HG03025 (cell line): ENCODE measurements around the gene NAIF1.
A peak's percentile ranks its signal among the peaks of the same experiment; 100 is the strongest.
"Not testable (repeated sequence)": the region's sequence is repeated elsewhere in the genome, so short reads cannot be mapped to it uniquely, and the experiment has no call there.

Source experiments
- ATAC-seq: cut with Tn5 transposase; IDR thresholded peaks from one replicate; pipeline ENCODE4 v1.9.1; 2021; ENCODE audit warnings: mild to moderate bottlenecking, moderate library complexity; ENCODE audit not compliant: unreplicated experiment, low FRiP score

The NAIF1 gene

DNA sequence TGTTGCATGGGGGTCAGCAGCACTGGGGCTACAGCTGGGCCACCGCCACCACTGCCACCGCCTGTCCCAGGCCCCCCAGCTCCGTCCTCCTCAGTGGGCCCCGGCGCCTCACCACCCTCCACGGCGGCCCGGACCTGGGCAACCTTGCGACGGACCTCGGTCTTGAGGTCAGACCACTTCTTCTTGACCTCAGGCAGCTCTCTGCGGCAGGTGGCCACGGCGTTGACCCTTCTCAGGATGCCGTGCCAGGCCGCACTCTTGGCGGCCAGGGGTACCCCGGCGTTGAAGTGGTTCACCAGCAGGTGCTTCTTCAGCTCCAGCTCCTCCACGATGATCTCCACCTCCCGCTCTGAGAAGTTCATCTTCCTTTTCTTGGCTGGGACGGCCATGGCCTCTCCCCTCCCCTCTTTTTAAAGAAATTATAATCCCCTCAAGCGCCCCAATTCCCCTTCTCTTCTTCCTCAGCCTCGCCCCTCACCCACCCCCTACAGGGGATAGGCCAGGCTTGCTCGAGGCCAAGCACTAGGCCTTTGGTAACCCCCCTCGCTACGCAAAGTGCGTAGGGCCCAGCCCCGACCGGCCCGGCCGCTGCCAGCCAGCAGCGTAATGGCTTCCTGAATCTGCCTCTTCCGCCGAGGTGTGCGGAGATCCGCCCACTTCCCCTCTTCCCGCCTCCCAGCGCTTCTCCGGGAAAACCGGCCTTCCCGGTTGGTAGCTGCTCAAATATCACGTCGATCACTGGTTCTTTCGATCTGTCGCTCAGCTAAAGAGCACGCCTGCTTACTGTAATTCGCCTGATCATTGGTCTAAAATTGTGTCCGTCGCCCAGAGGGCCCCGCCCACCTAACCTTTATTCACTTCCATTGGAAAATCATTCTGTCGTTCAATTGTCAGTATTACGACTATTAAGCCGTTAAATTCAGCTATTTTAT lies at the start of gene NAIF1:
NAIF1 (minus strand) TSS at position 608 of the 932 bp plus-strand sequence; CDS start at position 389, 219 bp downstream.
- peak; percentile 51 for ATAC-seq

DNA sequence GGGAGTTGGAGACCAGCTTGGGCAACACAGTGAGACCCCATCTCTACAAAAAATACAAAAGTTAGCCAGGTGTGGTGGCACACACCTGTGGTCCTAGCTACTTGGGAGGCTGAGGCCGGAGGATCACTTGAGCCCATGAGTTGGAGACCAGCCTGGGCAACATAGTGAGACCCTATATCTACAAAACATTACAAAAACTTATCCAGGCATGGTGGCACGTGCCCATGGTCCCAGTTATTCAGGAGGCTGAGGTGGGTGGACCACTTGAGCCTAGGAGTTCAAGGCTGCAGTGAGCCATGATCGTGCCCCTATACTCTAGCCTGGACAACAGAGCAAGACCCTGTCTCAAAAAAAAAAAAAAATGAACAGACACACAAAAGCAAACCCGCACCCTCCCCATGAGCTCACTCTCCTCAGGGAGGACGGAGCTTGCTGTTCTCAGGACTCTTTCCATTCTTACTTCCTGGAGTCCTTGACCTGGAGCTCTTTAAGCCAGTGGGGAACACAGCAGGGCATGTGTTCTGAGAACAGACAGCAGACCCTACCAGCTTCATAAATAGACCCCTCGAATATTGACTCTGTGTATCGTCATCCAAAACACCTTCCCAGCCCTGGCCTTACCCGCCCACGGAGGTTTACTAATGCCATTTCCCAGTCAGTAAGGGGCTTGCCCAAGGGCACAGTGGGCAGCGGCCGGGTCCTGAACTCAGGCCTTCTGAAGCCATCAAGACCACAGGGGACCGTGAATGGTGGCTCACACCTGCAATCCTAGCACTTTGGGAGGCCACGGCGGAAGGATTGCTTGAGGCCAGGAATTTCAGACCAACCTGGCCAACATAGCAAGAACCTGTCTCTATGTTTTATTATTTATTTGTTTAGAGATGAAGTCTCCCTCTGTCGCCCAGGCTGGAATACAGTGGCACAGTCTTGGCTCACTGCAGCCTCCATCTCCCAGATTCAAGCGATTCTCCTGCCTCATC lies 49.3 kb upstream of the NAIF1 start:
- ATAC-seq, result no peak

DNA sequence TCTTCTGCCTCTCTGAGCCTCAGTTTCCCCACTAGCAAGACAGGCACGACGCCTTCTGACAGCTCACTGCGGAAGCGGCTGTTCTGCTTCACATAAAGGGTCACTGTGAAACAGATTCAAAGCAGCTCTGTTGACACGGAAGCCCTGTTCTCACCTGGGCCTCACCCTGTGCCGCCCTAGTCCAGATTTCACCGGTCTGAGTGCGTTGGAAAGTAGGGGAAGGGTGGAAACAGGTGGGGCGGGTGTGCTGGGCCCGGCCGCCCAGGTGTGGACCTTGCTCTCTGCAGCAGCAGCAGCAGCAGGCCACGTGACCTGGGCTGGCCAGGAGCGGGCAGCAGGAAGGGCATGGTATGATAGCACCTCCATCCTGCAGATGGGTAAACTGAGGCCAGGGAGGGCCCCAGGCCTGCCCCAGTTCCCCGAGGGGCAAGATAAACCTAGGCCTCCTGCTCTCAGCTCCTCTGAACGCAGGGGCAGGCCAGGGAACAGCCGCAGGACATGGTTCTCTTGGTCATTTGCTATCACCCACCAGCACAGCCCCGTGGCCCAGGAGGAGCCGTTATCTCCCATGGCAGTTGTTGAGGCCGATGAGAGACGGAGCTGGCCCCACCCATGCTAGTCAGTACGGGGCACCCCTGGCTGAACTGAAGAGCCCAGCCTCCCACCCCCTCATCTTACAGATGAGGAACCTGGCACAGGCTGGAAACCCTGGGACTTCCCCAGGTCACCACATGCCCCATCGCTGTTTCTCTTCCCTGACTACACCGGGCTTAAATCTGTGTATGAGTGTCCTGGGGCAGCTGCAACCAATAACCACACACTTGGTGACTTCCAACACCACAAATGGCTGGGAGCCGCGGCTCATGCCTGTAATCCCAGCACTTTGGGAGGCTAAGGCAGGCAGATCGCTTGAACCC lies 48.3 kb upstream of the NAIF1 start:
- ATAC-seq, result no peak

DNA sequence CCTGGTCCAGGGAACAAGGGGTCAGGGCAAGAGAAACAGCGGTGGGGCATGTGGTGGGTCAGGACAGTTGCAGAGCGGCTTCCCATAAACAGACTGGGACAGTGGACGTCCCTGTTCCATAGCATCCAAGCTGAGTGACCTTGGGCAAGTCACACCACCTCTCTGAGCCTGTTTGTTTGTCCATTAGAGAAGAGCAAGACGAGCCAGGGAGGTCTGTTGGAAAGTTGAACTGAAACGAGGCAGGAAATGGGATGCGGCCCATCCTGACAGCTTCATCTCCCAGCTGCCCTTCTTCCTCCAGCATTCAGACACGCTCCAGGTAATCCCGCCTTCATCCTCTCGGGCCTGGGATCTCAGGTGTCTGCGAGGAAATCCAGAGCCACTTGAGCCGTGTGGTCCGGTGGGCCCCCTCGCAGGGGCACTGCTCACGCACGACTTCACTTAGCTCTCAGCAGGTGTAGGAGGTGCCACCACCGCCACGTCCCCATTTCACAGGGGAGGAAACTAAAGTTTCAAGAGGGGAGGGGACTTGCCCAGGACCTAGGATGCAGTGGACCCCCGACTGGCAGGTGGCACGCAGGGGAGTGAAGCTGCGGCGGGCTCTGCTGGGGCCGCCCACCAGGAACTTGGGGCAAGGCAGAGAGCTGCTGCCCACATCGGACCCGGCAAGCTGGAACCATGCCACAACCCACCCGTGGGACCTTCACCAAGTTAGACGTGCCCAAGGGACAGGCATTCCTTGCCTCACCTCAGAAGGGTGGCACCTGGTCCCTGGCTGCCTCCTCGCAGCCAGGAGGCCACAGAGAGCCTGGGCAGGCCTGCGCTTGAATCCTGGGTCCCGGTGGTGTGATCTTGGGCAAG lies 47.4 kb upstream of the NAIF1 start:
- no peak for ATAC-seq

- ATAC-seq, result no peak
Measured at GRCh38 chr9:128113526-128114325, 46.6 kb upstream of the NAIF1 start.

DNA sequence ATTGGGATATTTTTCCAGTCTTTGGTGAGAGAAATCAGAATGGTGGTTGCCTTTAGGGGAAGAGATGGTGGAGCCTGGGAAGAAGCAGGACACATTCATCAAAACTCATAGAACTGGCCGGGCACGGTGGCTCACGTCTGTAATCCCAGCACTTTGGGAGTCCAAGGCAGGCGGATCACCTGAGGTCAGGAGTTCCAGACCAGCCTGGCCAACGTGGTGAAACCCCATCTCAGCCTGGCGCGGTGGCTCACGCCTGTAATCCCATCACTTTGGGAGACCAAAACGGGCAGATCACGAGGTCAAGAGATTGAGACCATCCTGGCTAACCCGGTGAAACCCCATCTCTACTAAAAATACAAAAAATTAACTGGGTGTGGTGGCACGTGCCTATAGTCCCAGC lies 44.6 kb upstream of the NAIF1 start:
- ATAC-seq, result not testable (repeated sequence)

DNA sequence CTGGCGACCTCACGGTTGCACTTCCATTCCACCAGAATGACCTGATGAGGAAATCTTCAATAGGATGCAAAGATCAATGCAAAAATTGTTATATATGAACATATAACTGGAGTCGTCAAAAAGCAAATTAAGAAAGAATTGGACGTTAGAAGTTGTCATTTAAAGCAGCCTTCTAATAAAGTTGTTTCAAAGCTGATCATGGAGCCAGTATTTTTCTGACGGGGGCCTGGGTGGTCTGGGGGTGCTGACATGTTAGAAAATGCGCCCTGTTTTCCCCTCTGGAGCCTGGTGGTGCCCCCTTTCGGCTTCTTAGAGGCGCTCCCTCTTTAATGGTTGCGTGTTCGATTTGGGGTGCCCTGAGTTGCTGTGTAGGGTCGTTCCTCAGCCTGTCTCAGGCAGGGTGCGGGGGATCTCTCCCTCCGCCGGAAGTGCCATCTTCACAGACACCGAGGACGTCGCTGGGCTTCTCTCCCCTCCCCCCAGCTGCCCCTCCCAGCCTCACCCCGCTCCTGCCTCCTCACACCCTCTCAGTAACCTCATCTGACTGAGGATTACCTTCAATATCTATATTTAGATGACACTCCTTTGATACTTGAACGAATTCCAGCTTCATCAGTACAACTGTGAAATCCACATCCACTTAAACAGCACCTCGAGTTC lies 42.1 kb upstream of the NAIF1 start:
- ATAC-seq, result no peak

DNA sequence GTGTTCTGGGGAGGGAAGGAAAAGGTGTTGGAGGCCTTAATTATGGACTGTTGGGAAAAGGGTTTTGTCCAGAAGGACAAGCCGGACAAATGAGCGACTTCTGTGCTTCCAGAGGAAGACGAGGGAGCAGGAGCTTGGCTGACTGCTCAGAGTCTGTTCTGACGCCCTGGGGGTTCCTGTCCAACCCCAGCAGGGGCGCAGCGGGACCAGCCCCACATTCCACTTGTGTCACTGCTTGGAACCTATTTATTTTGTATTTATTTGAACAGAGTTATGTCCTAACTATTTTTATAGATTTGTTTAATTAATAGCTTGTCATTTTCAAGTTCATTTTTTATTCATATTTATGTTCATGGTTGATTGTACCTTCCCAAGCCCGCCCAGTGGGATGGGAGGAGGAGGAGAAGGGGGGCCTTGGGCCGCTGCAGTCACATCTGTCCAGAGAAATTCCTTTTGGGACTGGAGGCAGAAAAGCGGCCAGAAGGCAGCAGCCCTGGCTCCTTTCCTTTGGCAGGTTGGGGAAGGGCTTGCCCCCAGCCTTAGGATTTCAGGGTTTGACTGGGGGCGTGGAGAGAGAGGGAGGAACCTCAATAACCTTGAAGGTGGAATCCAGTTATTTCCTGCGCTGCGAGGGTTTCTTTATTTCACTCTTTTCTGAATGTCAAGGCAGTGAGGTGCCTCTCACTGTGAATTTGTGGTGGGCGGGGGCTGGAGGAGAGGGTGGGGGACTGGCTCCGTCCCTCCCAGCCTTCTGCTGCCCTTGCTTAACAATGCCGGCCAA lies 41.3 kb upstream of the NAIF1 start:
- ATAC-seq, result no peak

DNA sequence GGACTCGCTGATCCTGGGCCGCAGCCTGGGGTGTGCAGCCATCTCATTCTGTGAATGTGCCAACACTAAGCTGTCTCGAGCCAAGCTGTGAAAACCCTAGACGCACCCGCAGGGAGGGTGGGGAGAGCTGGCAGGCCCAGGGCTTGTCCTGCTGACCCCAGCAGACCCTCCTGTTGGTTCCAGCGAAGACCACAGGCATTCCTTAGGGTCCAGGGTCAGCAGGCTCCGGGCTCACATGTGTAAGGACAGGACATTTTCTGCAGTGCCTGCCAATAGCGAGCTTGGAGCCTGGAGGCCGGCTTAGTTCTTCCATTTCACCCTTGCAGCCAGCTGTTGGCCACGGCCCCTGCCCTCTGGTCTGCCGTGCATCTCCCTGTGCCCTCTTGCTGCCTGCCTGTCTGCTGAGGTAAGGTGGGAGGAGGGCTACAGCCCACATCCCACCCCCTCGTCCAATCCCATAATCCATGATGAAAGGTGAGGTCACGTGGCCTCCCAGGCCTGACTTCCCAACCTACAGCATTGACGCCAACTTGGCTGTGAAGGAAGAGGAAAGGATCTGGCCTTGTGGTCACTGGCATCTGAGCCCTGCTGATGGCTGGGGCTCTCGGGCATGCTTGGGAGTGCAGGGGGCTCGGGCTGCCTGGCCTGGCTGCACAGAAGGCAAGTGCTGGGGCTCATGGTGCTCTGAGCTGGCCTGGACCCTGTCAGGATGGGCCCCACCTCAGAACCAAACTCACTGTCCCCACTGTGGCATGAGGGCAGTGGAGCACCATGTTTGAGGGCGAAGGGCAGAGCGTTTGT lies 40.5 kb upstream of the NAIF1 start:
- no peak for ATAC-seq

DNA sequence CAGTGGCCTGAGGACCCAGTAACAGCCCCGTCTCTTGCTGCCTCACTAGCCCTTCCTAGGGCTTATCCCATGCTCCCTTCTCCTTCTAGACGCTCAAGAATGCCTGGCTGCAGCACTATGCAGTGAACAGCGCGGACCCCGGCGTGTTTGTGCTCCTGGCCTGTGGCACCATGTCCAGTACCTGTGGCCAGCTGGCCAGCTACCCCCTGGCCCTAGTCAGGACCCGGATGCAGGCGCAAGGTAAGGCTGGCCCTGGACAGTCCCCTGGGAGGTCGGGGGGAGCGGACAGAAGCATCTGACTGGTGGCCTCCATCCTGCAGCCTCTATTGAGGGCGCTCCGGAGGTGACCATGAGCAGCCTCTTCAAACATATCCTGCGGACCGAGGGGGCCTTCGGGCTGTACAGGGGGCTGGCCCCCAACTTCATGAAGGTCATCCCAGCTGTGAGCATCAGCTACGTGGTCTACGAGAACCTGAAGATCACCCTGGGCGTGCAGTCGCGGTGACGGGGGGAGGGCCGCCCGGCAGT lies 39.9 kb upstream of the NAIF1 start:
- no peak for ATAC-seq

DNA sequence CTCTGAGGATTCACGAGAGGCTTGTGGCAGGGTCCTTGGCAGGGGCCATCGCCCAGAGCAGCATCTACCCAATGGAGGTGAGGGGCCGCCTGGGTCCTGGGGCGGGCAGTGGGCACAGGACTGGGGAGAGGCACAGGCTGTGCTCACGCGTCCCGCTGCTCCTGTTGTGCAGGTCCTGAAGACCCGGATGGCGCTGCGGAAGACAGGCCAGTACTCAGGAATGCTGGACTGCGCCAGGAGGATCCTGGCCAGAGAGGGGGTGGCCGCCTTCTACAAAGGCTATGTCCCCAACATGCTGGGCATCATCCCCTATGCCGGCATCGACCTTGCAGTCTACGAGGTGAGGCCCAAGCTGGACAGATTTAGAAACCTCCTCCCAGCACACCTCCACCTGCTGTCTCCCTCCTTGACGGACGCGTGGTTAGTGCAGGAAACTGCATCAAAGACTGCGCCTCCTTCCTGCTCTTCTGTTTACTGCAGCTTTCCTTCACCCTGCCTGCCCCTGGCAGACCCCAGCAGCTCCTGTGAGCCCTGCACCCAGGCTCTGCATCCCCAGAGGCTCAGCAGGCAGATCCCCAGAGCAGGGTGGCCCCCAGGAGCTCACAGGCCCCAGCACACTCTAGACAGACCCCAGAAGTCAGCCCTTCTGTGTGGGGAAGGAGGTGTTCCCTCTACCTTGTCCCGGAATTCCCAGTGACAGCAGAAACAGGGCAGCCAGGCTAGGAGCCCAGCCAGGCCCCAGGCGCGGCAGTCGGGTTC lies 39.2 kb upstream of the NAIF1 start:
- ATAC-seq, result no peak

DNA sequence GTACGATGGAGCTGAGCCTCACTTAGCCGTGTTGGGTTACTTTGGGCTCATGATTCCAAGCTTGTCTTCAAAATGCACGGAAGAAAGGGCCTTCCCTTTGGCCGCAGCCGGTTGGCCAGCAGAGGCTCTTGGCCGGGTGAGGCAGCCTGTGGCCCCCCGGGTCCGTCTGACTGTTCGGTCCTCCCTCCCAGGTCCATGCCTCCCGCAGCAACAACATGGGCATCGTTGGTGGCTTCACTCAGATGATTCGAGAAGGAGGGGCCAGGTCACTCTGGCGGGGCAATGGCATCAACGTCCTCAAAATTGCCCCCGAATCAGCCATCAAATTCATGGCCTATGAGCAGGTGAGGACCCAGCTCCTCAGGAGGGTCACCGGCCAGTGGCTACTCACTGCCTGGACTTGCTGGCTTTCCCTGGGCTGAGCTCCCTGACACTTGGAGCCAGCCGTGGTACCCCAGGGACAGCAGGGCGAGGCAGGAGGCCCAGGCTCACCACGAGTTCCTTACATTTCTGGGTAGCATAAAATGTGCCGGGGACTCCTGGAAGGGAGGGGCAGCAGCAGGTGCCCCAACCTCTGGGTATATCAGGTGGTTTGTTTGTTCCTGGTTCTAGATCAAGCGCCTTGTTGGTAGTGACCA lies 38.5 kb upstream of the NAIF1 start:
- no peak for ATAC-seq

DNA sequence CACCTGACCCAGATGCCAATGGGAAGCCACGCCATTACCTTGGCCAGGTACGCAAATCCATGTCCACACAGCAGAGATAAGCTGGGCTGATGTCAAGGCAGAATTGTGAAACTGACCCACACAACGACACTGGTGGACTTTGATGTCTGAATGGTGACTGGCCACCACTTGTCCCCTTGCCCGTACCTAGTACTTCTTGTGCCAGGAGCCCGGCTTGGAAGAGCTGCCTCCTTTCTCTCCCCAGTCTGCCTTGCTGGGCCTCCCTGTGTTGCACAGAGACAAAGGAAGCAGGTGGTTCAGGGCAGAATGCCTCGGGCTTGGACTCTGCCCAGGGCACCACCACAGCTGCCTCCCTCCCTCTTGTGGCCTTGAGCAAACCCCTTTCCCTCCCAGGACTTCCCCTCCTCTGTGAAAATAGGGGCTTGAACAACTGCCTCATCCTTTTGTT lies 37.1 kb upstream of the NAIF1 start:
- ATAC-seq, result no peak

DNA sequence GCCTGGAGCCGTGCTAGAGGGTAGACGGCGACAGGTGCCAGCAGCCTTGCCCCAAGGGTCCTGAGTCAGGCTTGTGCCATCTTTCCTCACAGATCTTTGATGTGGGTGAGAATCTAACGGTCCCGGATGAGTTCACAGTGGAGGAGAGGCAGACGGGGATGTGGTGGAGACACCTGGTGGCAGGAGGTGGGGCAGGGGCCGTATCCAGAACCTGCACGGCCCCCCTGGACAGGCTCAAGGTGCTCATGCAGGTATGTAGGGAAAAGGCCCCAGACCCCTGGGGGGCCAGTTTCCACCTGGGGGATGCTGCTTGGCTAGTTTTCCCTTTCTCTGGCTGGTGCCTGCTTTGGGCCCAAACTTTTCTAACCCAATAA lies 36.5 kb upstream of the NAIF1 start:
- no peak for ATAC-seq
